HuH-7.5 (cell line): ENCODE data around the gene CRYL1.
"Not testable (repeated sequence)": the region's sequence is repeated elsewhere in the genome, so short reads cannot be mapped to it uniquely, and the experiment has no call there.

ENCODE experiments used
- DNase-seq: peaks from one replicate; pipeline ENCODE4 v3.0.0; 2011; ENCODE audit warnings: low spot score

The CRYL1 gene

DNA sequence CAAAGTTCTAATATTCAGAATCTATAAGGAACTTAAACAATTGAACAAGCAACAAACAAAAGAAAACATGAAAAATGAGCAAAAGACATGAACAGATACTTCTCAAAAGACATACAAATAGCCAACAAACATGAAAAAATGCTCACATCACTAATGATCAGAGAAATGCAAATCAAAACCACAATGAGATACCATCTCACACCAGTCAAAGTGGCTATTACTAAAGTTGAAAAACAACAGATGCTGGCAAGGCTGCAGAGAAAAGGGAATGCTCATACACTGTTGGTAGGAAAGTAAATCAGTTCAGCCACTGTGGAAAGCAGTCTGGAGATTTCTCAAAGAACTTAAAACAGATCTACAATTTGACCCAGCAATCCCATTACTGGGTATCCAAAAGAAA, 74.3 kb downstream of the CRYL1 start:
- no peak for DNase-seq

DNA sequence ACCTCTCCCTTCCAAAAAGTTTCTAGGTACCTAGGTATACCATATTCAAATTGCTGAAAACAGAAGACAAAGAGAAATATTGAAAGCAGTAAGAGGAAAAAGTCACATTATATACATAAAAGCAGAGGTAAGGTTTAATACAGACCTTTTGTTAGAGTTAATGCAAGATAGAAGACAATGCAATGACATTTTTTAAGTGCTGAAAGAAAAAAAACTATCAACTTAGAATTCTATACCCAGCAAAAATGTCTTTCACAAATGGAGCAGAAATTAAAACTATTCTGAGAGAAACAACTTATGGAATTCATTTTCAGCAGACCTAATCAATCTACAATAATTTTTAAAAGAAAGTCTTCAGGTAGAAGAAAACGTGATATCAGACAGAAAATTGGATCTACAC, 77.2 kb downstream of the CRYL1 start:
- no peak for DNase-seq

- no peak for DNase-seq
These were observed 78.8 kb downstream of the CRYL1 start for GRCh38 chr13:20446900-20447299.

DNA sequence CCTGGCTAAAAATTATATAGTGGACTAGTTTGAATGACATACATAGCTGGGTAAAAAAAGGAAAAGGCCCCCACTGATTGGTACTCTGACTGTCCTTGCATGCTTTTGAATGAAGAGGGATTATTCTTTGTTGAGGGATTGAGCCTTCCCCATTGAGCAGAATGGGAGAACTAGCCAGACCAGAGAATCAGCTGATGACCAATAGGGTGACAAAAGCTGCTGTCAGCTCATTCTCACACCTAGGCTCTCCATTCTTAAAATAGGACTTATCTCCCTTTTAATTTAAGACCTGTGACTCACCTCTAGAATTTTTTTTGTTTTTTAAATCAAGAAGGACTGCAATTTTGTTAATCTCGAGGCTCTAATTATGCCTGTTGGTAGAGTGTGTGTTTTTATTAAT, 79.3 kb downstream of the CRYL1 start:
- no peak for DNase-seq

DNA sequence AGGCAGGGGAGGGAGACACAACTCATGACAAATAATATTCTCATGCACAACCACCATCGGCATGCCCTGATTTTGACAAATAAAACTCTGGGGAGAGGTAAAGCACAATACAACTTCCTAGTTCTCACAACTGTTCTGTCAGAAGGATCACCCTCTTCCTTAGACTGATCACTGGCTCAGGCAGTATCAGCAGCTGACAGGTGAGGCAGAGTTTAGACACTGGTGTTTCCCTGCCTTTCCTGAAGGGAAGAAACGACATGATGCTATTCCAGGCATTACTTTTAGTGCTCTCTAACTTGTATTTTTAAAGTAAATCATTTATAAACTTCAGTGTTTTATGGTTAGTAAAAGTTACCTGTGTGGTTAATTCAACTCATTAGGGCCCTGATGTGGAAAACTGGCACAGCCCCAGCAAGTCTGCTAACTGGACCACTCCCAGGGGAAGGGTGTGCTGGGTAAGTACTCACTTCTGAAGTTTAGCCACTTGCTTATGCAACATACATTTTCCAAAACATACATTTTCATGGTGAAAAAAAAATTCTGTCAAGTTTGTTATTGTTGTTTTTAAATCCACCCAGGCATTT, 82.8 kb downstream of the CRYL1 start:
- DNase-seq: no peak

GRCh38 chr13:20442375-20442774, 83.3 kb downstream of the CRYL1 start:
- no peak for DNase-seq

GRCh38 chr13:20441879-20442278, 83.8 kb downstream of the CRYL1 start:
- DNase-seq: no peak

DNA sequence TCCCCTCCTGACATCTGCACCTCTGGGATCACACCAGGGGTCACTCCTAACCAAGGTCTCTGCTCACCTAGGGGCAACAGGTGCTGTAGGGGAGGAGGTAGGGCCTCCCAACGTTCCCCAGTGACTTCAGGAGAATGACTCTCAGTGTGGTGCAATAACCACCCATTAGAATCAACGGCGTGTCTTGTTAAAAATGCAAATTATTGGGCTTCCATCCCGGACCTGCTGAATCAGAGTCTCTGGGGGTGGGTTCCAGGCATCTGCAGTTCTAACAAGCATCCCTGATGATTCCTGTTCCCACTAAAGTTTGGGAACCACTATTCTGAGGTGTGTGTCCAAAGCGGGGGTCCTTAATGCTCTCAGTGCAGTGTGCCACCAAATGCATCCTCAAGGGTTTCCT, 84.6 kb downstream of the CRYL1 start:
- DNase-seq: no peak

DNA sequence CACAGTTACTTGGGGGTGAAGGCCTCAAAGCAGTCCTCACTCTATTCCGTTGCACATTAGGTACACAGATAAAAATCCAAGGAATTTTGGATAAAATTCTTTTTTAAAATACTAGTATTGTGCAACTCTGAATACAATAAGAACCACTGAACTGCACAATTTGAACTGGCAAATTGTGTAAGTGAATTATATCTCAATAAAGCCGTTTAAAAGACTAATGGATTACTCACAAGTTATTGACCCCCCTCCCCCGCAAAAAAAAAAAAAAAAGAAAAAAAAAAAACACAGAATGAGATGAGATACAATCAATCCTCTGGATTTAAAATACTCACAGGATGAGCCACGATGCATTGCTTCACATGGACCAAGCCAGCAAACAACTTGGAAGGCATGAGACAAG, 86.4 kb downstream of the CRYL1 start:
- DNase-seq: no peak

- no peak for DNase-seq
These were observed 86.9 kb downstream of the CRYL1 start for GRCh38 chr13:20438801-20439200.

DNA sequence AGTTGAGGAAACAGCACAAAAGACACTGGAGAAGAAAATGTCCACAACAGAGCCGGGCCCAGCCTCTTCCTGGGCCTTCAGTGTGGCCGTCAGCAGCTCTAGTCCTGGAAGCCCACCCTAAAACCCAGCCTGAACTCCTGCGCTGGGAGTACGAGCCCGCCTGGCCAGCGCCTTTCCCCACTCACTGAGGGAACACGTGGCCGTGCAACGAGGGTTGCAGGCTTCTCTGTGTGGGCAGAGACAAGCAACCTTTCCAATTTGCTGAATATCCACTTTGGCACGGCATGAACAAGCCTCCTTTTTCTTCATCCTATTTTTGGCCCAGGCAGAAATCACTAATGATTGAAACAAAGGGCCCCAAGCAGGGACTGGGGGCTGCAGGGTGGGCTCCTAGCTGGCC, 89.2 kb downstream of the CRYL1 start:
- DNase-seq: no peak

- DNase-seq: no peak
These were observed 89.9 kb downstream of the CRYL1 start for GRCh38 chr13:20435616-20436368.

DNA sequence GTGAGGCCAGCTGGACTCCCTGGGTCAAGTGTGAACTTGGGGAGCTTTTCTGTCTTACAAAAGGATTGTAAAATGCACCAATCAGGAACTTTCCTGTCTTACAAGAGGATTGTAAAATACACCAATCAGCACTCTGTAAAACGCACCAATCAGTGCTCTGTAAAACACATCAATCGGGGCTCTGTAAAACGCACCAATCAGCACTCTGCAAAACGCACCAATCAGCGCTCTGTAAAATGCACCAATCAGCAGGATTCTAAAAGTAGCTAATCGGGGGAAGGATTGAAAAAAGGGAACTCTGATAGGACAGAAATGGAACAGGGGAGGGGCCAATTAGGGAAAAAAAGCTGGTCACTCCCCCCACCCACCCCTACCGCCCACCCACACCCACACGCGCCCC, 91.4 kb downstream of the CRYL1 start:
- DNase-seq: not testable (repeated sequence)

DNA sequence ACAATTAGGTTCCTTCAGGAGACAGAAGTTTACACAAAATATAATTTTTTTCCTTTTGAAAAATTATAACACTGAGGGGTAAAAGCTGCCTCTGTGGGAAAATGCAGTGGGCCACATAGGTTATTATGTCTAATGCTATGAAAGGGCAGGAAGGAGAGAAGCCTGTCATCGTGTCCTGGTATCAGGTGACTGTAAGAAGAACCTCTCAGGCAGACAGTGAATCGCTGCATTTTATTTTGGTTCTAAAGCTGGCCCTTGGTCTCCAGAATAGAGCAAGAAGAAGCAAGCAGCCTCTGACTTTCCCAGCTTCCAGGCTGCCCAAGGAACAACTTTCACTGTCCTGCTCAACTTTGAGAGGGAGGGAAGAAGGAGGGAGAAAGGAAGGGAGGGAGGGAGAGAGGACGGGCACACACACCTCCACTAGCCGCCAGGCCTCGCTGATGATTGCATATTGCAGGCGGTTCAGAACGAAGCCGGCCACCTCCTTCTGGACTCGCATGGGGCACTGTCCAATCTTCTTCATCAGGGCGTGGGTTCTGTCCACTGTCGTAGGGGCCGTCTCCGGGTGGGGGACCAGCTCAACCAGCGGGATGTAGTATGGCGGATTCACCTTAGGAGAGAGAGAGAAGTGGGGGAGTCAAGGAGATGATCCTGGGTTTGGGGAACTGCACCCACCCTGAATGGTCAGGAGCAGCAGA, 93.8 kb downstream of the CRYL1 start:
- no peak for DNase-seq

DNA sequence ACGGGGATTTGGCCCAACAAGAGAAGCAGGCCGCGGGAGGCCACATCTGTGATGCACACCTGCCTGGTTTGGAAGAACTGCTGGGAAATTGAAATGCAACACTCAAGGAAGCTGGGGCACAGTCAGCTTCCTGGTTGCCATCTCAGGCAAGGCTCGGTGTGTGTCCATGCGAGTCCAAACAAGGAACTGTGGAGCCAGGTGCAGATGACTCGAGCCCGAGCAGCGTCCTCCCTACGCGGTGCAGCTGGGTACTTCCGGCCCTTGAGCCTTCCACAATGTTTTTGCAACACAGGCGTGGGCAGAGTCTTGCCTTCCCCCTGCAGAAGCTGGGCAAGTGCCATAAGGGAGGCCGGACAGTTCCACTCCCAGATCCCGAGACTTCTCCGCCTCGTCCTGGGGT, 94.6 kb downstream of the CRYL1 start:
- no peak for DNase-seq

DNA sequence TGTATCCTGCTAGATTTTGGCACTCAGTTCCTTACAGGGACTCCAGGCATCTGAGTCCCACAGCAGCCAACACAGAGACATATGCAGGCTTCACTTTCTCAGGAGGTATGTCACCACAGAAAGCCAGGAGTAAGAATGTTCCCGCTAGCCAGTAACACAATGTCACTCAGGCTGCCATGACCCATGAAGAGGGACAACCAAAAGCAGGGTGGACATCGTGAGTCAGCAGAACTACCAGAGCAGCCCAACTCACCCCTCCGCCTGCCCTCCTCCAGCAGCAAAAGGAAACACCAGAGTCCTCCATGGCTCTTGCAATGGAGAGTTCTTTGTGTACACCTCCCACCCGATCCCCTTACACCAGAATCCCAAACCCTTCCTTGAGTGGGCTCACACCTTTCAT, 95.4 kb downstream of the CRYL1 start:
- no peak for DNase-seq

DNA sequence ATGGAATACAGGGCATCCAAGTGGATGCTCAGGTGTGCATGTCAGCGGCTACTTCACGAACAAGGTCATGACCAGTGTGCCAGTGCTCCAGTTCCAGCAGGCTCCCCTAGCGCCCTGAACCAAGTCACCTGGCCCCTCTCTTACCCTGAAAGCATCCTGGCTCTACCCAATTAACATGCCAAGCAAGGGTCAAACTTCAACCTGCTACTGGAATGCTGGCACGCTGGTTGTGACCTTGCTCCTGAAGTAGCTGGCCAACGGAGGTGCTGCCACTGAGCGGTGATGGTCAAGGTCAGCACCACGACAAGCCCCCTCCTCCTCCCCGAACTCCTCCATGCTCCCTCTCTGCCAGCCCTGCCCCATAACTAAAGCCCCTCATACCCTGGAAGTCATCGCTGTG, 96.0 kb downstream of the CRYL1 start:
- no peak for DNase-seq

GRCh38 chr13:20428666-20429644, 96.7 kb downstream of the CRYL1 start:
- no peak for DNase-seq

- no peak for DNase-seq
These were observed 98.8 kb downstream of the CRYL1 start for GRCh38 chr13:20426766-20427448.

DNA sequence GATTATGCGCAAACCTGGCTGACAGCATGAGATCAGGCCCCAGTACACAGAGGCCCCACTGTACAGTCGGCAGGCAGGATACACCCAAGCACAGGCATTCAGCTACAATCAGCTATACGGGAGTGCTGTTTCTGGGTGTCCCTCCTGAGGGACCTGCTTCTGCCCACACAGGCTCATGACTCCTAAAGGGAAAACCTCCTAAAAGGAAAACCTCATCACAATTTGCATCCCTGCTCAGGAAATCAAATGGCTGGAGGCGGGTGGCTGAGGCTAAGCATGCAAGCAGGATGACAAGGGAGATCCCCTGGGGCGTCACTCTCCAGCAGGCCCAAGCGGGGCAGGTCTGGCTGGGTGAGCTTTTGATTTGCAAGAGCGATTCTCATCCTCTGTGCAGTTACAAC, 99.8 kb downstream of the CRYL1 start:
- no peak for DNase-seq

DNA sequence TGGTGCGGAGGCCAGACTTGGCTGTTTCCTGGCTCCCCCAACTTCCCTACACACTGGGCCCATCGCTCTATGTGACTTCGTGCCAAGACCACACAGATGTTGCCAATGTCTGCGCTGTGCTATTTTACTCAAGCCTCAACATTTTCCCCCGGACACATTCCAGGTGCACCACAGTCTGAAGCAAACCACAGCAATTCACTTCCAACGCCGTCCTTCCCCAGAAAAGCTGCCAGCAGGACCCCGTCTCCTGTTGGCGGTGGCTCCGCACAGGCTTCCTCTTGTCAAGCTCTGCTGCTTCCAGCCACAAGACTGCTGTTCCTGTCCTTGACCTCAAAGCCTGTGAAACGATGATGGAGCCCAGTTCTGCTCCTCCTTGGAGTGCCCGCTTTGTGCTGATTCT, 100.7 kb downstream of the CRYL1 start:
- DNase-seq: no peak

- no peak for DNase-seq
These were observed 101.2 kb downstream of the CRYL1 start for GRCh38 chr13:20424559-20424852.
